COLO829 (cell line): Measurements from ENCODE around the gene UBR4.

ENCODE experiments used
- DNase-seq: peaks from one replicate; pipeline ENCODE4 v3.0.0; 2012; ENCODE audit warnings: low spot score

The UBR4 gene

DNA sequence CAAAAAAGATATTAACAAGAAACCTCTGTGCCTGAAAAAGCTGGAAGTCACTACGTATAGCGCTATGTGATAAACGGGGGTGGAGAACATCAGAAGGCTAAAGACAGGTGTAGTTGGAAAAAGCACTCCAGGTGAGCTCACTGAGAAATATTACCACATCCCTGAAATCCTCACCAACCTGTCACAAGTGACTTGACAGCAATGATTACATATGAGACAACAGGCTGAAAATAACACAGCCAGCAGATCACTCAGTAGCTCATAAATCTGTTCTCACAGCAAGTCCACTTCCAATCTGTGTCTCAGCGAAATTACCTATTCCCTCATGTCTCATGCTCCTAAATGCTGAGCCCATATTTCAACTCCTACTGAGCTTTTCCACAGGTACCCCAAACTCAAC is 120.5 kb downstream of the UBR4 start:
- DNase-seq = no peak

- DNase-seq = no peak
These were observed 121.2 kb downstream of the UBR4 start for GRCh38 chr1:19088717-19089442.

GRCh38 chr1:19087737-19088594 is 122.1 kb downstream of the UBR4 start:
- DNase-seq = no peak

DNA sequence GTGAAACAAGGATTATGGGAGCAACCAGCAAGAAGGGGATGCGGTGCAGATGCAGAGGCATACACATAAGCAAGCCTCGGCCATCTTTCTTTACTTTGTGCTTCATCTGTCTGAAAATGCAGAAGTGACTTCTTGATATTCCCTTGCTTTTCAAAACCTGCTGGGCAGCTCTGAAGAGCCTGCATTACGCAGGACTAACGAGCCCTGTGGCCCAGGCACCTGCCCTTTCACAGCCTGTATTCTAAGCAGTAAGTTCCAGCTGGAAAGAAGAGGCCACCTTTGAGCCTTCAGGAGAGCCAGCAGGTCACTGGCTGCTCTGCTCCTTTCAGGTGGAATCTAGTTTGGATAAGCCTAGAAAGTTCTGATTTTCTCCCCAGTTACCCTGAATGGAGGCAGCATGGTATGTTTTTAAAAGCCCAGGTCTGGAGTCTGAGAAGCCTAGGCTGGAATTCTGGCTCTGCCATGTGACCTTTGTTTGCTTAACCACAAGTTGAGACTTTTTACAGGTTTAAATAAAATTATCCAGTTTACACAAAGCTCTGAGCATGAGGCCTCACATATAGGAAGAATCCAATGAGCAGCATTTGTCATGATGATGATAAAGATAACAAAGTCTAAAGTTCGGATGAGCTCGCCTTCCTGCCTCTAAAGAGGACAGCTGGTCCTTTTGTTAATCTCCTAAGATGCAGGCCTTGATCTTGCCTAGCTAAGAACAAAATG is 122.9 kb downstream of the UBR4 start:
- DNase-seq = no peak

GRCh38 chr1:19086176-19086875 is 123.7 kb downstream of the UBR4 start:
- no peak for DNase-seq

DNA sequence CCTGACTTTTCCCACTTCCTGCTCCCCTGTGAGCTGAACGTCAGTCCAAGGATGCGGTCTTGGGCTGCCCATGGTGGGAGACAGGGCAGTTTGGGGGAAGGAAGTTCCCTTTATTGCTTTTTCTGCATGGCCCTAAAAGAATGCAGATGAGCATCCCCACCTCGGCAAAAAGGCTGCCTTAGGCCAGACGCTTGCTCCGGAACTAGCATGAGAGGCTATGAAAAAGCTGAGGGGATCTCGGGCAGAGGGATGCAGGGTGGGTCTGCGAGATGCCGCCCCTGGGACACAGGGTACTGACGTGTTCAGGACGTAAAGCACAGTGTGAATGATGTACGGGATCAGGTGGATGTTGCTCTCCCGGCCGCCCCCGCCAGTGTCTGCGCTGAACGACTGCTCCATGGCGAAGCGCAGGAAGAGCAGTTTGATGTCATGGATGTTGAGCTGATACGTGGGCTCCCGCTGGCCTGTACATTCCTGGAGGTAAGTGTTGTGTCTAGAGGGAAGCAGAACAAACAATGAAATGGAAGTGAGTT is 125.8 kb downstream of the UBR4 start:
- no peak for DNase-seq

DNA sequence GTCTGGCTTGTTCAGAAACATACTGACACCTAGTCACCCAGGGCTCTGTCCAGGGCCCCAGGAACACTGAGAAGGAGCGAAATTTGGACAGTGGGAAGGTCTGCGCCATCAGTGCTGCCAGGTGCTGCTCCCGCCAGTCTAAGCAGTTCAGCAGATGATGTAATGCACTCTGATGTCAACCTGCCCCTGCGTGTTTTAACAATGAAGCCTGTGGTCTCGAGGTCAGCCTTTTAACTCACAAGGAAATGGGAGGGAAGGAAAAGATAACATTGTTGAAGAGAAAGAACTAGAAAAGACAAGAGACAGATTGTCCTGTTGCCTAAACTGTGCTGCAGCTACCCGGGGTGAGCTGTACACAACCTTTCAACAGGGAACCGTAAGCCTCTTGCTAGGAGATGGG is 127.0 kb downstream of the UBR4 start:
- DNase-seq = no peak

GRCh38 chr1:19081218-19081893 is 128.7 kb downstream of the UBR4 start:
- DNase-seq = peak; percentile 29

DNA sequence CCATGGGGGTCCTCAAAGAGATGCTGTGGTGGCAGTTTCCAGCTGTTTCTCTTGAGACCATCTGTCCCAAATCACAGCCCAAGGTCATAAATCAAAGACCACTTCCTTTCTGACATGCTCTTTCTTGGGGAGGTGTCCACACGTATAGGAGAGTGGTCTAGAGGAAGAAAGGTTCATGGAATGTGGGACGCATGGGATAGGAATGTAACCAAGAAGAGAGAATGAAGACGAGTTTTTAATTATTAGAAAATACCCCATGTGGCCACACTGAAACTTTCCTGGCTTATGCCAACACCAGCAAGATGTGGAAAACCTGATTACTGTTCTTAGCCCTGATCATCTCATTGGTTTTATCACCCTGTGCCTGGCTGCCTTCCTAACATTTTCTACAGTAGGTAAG is 129.3 kb downstream of the UBR4 start:
- DNase-seq = no peak

- no peak for DNase-seq
These were observed 130.3 kb downstream of the UBR4 start for GRCh38 chr1:19079541-19080472.

DNA sequence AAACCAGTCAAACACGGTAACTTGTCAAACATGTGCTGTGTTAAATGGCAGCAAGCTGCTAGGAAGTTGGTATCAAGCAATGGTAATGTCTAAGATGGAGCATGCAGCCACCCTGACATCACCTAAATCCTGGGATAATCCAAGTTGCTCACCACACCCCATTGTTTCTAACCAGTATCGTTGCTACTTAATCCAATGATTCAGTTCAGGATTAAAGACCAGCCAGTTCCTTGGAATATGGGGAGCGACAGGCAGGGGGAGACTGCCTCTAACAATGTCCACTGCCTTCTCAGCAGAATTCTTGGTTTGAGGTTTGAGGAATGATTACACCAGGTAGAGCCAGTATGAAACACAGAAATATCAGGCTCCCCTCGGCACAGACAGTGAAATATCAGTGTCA is 131.5 kb downstream of the UBR4 start:
- no peak for DNase-seq

GRCh38 chr1:19076841-19077616 is 133.0 kb downstream of the UBR4 start:
- DNase-seq = no peak

GRCh38 chr1:19074902-19075721 is 135.0 kb downstream of the UBR4 start:
- no peak for DNase-seq

DNA sequence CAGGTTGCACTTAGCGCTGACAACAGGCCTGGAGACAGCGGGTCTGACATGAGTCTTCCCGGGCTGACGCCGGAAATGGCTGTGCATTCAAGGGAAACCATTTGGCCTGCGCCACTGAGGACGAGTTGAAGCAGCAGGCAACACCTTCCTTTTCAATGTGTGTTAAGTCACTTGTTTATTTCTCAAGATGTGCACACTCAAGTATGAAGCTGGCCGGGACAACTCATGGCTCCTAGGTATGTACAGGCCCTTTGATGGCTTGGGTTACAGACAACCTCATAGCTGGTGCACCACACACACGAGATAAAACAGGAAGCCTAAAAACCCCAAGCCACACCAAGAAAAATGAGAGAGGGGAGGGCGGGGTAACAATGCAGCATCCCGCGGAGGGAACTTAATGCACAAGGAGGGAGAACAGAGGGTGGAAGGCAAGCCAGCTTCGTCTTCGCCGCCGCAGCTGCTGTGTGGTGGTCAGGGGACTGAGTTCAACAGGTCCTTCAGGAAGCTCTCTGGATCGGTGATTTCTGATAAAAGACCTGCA is 135.6 kb downstream of the UBR4 start:
- DNase-seq = no peak

DNA sequence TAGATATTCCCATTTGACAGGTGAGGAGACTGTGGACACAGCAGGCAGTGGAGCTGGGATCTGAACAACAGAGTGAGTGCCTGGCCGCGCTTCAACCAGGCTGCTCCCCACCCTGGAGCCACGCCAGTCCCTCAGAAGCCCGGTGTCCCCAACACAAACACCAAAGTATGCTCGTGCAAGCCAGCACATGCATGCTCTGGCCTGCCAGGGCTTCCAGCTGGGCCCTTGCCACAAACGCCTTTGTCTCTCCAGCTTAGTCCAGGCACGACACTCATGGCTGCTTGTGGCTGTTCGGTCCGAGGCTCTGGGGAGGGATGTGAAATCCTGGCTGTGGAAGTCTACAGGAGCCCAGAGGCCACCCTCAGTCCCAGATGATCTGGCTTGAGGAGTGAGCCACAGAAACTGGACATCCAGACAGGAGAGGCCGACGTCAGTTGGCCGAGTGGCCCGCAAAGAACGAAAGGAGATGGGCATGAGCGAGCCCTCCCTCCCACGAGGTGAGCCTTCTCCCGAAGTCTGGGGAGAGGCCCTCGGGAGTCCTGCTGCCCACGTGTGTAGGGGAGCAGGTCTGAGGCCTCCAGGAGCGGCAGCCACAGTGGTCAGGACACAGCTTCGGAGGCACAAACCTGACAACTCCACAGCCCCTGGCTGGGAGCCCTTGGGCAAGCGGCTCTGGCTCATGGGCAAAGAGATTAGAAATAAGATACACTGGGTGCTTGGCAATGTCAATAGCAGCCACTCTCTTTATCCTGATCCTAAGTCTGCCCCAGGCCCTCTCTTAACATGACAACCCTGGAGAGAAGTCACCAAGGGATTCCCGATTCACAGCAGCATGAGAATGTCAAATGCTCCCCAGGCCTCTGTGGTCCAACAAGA is 136.5 kb downstream of the UBR4 start:
- no peak for DNase-seq

DNA sequence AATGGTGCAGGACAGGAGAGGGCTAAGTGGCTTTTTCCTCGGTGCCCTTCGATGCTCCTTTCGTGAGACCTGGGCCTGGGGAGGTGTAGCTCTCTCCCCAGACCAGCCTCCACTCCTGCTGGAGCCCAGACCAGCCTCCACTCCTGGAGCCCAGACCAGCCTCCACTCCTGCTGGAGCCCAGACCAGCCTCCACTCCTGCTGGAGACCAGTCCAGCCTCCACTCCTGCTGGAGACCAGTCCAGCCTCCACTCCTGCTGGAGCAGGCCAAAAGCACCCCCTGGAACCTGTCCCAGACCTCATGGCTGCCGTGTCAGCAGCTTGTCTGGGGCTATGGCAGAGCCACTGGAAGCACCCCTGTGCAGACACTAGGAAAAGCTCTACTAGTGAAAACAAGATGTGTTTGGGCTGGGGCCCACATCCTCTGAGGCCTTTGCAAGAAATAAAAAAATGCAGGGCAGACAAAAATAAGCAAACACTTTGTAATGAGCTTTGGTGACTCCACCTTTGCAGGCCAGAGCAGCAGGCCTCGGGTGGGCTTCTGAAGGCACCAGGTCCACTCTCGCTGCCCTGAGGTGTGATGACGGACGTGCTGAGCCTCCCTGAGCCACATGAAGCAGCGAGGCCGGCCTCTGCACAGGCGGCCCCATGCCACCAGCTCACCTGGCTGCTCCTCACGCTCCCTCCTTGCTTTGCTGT is 137.6 kb downstream of the UBR4 start:
- DNase-seq = no peak
